WTC11 (cell line): ENCODE data around the gene NPW. TPM values are rescaled to one million over a fixed set of nuclear protein-coding genes. Genes with fewer than 3 reads are reported as not detected.

Experiments used
- ATAC-seq: fragments of 200-7000 bp; cut with Tn5 transposase; 2 replicates; pipeline ENCODE4 v1.10.0; 2021; ENCODE audit warnings: mild to moderate bottlenecking, moderate library complexity
- CTCF ChIA-PET: fragments of 300-600 bp; sonication (Branson Sonifier 250); formaldehyde crosslinking; loops from one replicate; lab custom pipeline; 2021; ENCODE audit warnings: antibody characterized with exemption; lab: Charles Lee
- POLR2A ChIA-PET: fragments of 350-600 bp; sonication (Branson Sonifier 250); formaldehyde crosslinking; loops from one replicate; lab custom pipeline; 2021; ENCODE audit warnings: antibody characterized with exemption; lab: Charles Lee
- DNase-seq: peaks from one replicate; pipeline ENCODE4 v3.0.0; 2021; ENCODE audit warnings: low spot score
- H3K27ac Mint-ChIP-seq: 2 replicates; pipeline ENCODE4 v1.8.0; 2021; ENCODE audit warnings: mixed read lengths
- H3K27me3 Mint-ChIP-seq: 2 replicates; pipeline ENCODE4 v1.8.0; 2021; ENCODE audit warnings: low read depth, mild to moderate bottlenecking, moderate library complexity, mixed read lengths
- H3K36me3 Mint-ChIP-seq: 2 replicates; pipeline ENCODE4 v1.8.0; 2021; ENCODE audit warnings: mixed read lengths
- H3K4me1 Mint-ChIP-seq: 2 replicates; pipeline ENCODE4 v1.8.0; 2022; ENCODE audit warnings: mixed read lengths
- H3K4me3 Mint-ChIP-seq: 2 replicates; pipeline ENCODE4 v1.8.0; 2021; ENCODE audit warnings: mild to moderate bottlenecking, moderate library complexity, mixed read lengths
- H3K9me3 Mint-ChIP-seq: 2 replicates; pipeline ENCODE4 v1.8.0; 2021; ENCODE audit warnings: mixed read lengths
- AR ChIP-seq: fragments of 250-450 bp; sonication (Bioruptor Pico); IDR thresholded peaks from 2 replicates; pipeline ENCODE4 v1.9.0; 2021; ENCODE audit warnings: mild to moderate bottlenecking
- CREM ChIP-seq: sonication (generic); formaldehyde crosslinking; IDR thresholded peaks from 2 replicates; pipeline ENCODE4 v1.8.1; 2022; ENCODE audit warnings: mild to moderate bottlenecking, missing genetic modification reagents, moderate library complexity
- ELF4 ChIP-seq: sonication (generic); formaldehyde crosslinking; IDR thresholded peaks from 2 replicates; pipeline ENCODE4 v1.8.1; 2022; ENCODE audit warnings: low read depth, mild to moderate bottlenecking, moderate library complexity, missing genetic modification reagents
- GRHL2 ChIP-seq: fragments of 250-450 bp; sonication (Bioruptor Pico); IDR thresholded peaks from 2 replicates; pipeline ENCODE4 v1.8.0; 2022; ENCODE audit warnings: mild to moderate bottlenecking, moderate library complexity; ENCODE audit not compliant: insufficient replicate concordance, severe bottlenecking
- IRF2 ChIP-seq: sonication (generic); formaldehyde crosslinking; IDR thresholded peaks from 2 replicates; pipeline ENCODE4 v1.8.0; 2022; ENCODE audit warnings: low read depth, missing genetic modification reagents, borderline replicate concordance
- KAT7 ChIP-seq: sonication (generic); formaldehyde crosslinking; IDR thresholded peaks from 2 replicates; pipeline ENCODE4 v1.8.1; 2023; ENCODE audit warnings: missing genetic modification reagents, mild to moderate bottlenecking, borderline replicate concordance
- OVOL2 ChIP-seq: fragments of 250-450 bp; sonication (Bioruptor Pico); IDR thresholded peaks from 2 replicates; pipeline ENCODE4 v1.9.0; 2021; ENCODE audit warnings: mild to moderate bottlenecking, borderline replicate concordance
- RORB ChIP-seq: fragments of 250-450 bp; sonication (Bioruptor Pico); IDR thresholded peaks from 2 replicates; pipeline ENCODE4 v1.9.0; 2021; ENCODE audit warnings: mild to moderate bottlenecking
- SMAD3 ChIP-seq: sonication (generic); formaldehyde crosslinking; IDR thresholded peaks from 2 replicates; pipeline ENCODE4 v1.8.0; 2022; ENCODE audit warnings: missing genetic modification reagents, mild to moderate bottlenecking, borderline replicate concordance
- SOX15 ChIP-seq: fragments of 250-450 bp; sonication (Bioruptor Pico); IDR thresholded peaks from 2 replicates; pipeline ENCODE4 v1.9.0; 2021; ENCODE audit warnings: mild to moderate bottlenecking
- USF1 ChIP-seq: sonication (generic); formaldehyde crosslinking; IDR thresholded peaks from 2 replicates; pipeline ENCODE4 v1.8.0; 2022; ENCODE audit warnings: mild to moderate bottlenecking, missing genetic modification reagents
- ZBTB21 ChIP-seq: sonication (generic); formaldehyde crosslinking; IDR thresholded peaks from 2 replicates; pipeline ENCODE4 v1.8.1; 2023; ENCODE audit warnings: mild to moderate bottlenecking, missing genetic modification reagents, borderline replicate concordance
- ZMAT4 ChIP-seq: fragments of 250-450 bp; sonication (Bioruptor Pico); IDR thresholded peaks from 2 replicates; pipeline ENCODE4 v1.9.0; 2021; ENCODE audit warnings: mild to moderate bottlenecking
- ZNF219 ChIP-seq: sonication (generic); formaldehyde crosslinking; IDR thresholded peaks from 2 replicates; pipeline ENCODE4 v1.8.0; 2023; ENCODE audit warnings: missing genetic modification reagents, mild to moderate bottlenecking, borderline replicate concordance
- ZNF263 ChIP-seq: sonication (generic); formaldehyde crosslinking; IDR thresholded peaks from 2 replicates; pipeline ENCODE4 v1.8.1; 2022; ENCODE audit warnings: low read depth, mild to moderate bottlenecking, moderate library complexity, missing genetic modification reagents
- total RNA-seq: library from RNA; stranded (reverse); gene quantifications from 3 replicates; pipeline ENCODE4 v1.2.3, GENCODE V29; 2021
- TF ChIP-seq, protein P1 (sequence below): sonication (generic); formaldehyde crosslinking; IDR thresholded peaks from 2 replicates; pipeline ENCODE4 v1.8.1; 2022; ENCODE audit warnings: low read depth, missing genetic modification reagents, borderline replicate concordance
- TF ChIP-seq, protein P2 (sequence below): sonication (generic); formaldehyde crosslinking; conservative IDR thresholded peaks from 2 replicates; pipeline ENCODE4 v1.8.1; 2022; ENCODE audit warnings: mild to moderate bottlenecking, missing genetic modification reagents
- TF ChIP-seq, protein P3 (sequence below): sonication (generic); formaldehyde crosslinking; IDR thresholded peaks from 2 replicates; pipeline ENCODE4 v1.8.0; 2023; ENCODE audit warnings: missing genetic modification reagents, mild to moderate bottlenecking, borderline replicate concordance
- TF ChIP-seq, protein P4 (sequence below): sonication (generic); formaldehyde crosslinking; IDR thresholded peaks from 2 replicates; pipeline ENCODE4 v1.8.1; 2023; ENCODE audit warnings: mild to moderate bottlenecking, missing genetic modification reagents

The NPW gene
- total RNA-seq, 1 experiment from 2014 or later = 15.2 TPM

DNA sequence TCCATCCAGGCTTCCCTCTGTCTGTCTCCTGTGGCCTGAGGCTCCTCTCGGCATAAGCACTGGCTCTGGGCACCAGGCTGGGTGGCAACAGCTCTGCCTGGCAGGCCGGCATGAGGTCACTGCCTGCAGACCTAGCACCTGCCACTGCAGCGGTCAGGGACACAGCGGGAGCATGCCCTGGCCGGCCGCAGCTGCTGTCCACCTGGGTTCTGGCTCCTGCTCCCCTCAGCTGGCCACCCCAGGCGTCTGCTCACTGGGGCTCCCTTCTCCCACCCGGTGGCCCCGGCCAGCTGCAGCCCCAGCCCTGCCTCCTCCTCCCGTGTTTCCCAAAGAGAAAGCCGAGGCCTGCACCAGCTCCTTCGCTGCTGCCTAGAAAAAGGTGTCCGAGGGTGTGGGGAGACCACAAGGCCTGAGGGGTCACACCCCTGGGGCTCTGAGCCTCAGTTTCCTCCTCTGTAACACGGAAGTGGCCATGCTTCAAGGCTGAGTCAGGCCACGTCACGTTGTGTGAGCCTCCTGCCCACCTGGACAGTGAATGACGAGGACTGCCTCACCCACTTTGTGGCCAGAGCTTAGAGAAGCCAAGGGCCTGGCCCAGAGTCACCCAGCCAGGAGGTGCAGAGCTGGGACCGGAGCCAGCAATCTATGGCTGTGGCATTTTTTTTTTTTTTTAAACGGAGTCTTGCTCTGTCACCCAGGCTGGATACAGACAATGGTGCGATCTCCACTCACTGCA lies 21.4 kb downstream of the NPW start (continued):
- TF ChIP-seq AR (CRISPR knock-in tag) = no peak

GRCh38 chr16:2042171-2042985 lies 22.8 kb downstream of the NPW start:
- POLR2A ChIA-PET = no interaction called here
- ATAC-seq (no peak), DNase-seq (no peak)
- Mint-ChIP-seq H3K4me3 (no peak overlapping the region), H3K4me1 (peaks cover 4% of the 10 kb centered on the region), H3K9me3 (no peaks in the 10 kb centered on the region), H3K27ac (no peak overlapping the region), H3K27me3 (no peaks in the 10 kb centered on the region), H3K36me3 (no peaks in the 10 kb centered on the region; the same call in 1 of the 2 replicates)
- CTCF ChIA-PET = interaction anchor here (0.9 to 1.4 kb wide), 3 partner anchors 12 to 48 kb away, joined by 3 to 5 read pairs (median 5); no protein-coding TSS in a partner anchor
- TF ChIP-seq RORB = no peak
- no peak for TF ChIP-seq SMAD3 (CRISPR knock-in tag)
- no peak for TF ChIP-seq GRHL2
- TF ChIP-seq IRF2 = no peak
- TF ChIP-seq, protein P1, sequence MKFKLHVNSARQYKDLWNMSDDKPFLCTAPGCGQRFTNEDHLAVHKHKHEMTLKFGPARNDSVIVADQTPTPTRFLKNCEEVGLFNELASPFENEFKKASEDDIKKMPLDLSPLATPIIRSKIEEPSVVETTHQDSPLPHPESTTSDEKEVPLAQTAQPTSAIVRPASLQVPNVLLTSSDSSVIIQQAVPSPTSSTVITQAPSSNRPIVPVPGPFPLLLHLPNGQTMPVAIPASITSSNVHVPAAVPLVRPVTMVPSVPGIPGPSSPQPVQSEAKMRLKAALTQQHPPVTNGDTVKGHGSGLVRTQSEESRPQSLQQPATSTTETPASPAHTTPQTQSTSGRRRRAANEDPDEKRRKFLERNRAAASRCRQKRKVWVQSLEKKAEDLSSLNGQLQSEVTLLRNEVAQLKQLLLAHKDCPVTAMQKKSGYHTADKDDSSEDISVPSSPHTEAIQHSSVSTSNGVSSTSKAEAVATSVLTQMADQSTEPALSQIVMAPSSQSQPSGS (CRISPR knock-in tag) = no peak
- no peak for TF ChIP-seq USF1 (CRISPR knock-in tag)
- no peak for TF ChIP-seq KAT7 (CRISPR knock-in tag)
- no peak for TF ChIP-seq ZBTB21 (CRISPR knock-in tag)
- no peak for TF ChIP-seq OVOL2
- no peak for TF ChIP-seq ZNF263 (CRISPR knock-in tag)
- no peak for TF ChIP-seq SOX15 (CRISPR knock-in tag)
- TF ChIP-seq, protein P2, sequence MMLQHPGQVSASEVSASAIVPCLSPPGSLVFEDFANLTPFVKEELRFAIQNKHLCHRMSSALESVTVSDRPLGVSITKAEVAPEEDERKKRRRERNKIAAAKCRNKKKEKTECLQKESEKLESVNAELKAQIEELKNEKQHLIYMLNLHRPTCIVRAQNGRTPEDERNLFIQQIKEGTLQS = no peak
- TF ChIP-seq ELF4 (CRISPR knock-in tag) = no peak
- TF ChIP-seq, protein P3, sequence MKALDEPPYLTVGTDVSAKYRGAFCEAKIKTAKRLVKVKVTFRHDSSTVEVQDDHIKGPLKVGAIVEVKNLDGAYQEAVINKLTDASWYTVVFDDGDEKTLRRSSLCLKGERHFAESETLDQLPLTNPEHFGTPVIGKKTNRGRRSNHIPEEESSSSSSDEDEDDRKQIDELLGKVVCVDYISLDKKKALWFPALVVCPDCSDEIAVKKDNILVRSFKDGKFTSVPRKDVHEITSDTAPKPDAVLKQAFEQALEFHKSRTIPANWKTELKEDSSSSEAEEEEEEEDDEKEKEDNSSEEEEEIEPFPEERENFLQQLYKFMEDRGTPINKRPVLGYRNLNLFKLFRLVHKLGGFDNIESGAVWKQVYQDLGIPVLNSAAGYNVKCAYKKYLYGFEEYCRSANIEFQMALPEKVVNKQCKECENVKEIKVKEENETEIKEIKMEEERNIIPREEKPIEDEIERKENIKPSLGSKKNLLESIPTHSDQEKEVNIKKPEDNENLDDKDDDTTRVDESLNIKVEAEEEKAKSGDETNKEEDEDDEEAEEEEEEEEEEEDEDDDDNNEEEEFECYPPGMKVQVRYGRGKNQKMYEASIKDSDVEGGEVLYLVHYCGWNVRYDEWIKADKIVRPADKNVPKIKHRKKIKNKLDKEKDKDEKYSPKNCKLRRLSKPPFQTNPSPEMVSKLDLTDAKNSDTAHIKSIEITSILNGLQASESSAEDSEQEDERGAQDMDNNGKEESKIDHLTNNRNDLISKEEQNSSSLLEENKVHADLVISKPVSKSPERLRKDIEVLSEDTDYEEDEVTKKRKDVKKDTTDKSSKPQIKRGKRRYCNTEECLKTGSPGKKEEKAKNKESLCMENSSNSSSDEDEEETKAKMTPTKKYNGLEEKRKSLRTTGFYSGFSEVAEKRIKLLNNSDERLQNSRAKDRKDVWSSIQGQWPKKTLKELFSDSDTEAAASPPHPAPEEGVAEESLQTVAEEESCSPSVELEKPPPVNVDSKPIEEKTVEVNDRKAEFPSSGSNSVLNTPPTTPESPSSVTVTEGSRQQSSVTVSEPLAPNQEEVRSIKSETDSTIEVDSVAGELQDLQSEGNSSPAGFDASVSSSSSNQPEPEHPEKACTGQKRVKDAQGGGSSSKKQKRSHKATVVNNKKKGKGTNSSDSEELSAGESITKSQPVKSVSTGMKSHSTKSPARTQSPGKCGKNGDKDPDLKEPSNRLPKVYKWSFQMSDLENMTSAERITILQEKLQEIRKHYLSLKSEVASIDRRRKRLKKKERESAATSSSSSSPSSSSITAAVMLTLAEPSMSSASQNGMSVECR (CRISPR knock-in tag) = no peak
- TF ChIP-seq ZNF219 = no peak
- no peak for TF ChIP-seq CREM
- TF ChIP-seq, protein P4, sequence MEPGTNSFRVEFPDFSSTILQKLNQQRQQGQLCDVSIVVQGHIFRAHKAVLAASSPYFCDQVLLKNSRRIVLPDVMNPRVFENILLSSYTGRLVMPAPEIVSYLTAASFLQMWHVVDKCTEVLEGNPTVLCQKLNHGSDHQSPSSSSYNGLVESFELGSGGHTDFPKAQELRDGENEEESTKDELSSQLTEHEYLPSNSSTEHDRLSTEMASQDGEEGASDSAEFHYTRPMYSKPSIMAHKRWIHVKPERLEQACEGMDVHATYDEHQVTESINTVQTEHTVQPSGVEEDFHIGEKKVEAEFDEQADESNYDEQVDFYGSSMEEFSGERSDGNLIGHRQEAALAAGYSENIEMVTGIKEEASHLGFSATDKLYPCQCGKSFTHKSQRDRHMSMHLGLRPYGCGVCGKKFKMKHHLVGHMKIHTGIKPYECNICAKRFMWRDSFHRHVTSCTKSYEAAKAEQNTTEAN (CRISPR knock-in tag) = no peak
- no peak for TF ChIP-seq ZMAT4 (CRISPR knock-in tag)
